ENCODE data around the gene SYNE3.

The SYNE3 gene

GRCh38 chr14:95504135-95505029 lies 12.1 kb downstream of the SYNE3 start:
- DNase-seq (ENCODE audit: low read depth), result no peak

- no peak for DNase-seq (ENCODE audit: low read depth)
These were observed 12.9 kb downstream of the SYNE3 start for GRCh38 chr14:95503365-95504134.

- no peak for DNase-seq (ENCODE audit: low read depth)
These were observed 14.0 kb downstream of the SYNE3 start for GRCh38 chr14:95502381-95502950.

DNA sequence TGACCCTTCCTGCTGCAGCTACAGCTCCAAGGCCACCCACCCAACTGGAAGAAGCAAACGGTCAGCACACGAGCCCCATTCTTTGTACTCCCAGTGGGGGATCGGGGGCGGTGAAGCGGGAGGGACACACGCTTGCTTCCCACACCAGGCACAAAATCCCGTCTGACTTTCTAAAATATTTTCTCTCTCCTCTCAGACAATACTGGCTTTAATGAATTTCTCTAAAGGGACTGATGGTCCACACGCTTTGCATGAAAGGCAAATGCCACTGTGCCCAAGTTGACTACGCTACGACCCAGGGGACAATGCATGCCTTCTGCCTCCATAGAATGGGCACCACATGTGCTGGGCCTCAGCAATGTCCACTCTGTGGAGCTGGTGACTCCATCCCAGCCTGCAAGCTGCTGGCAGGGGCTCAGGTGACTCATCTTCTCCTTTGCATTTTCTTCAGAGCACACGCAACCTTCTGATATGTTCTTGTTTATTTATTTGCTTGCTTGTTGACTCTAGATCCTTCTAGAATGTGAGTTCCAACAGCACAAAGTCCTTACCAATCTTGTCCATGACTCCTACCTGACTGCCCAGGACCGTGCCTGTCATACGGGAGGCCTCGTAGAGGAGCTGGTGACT lies 15.6 kb downstream of the SYNE3 start:
- DNase-seq (ENCODE audit: low read depth), result peak; percentile 77

- no peak for DNase-seq (ENCODE audit: low read depth)
These were observed 16.2 kb downstream of the SYNE3 start for GRCh38 chr14:95500201-95500681.

DNA sequence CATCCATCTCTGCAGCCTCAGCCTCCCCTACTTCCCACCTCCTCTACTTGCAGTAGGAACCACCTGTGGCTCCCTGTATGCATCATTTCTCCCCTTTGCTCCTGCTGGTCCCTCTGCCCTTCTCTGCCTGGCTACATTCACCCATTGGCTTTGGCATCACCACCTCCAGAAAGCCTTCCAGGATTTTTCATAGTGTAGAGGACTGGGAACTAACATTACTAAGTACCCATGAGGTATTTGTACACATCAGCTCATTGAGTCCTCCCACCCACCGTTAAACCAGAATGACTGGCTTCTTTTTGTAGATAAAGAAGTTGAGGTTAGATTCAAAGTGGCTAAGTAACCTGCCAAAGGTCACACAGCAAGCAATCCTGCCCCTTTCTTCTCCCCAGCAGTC lies 17.1 kb downstream of the SYNE3 start:
- no peak for DNase-seq (ENCODE audit: low read depth)

DNA sequence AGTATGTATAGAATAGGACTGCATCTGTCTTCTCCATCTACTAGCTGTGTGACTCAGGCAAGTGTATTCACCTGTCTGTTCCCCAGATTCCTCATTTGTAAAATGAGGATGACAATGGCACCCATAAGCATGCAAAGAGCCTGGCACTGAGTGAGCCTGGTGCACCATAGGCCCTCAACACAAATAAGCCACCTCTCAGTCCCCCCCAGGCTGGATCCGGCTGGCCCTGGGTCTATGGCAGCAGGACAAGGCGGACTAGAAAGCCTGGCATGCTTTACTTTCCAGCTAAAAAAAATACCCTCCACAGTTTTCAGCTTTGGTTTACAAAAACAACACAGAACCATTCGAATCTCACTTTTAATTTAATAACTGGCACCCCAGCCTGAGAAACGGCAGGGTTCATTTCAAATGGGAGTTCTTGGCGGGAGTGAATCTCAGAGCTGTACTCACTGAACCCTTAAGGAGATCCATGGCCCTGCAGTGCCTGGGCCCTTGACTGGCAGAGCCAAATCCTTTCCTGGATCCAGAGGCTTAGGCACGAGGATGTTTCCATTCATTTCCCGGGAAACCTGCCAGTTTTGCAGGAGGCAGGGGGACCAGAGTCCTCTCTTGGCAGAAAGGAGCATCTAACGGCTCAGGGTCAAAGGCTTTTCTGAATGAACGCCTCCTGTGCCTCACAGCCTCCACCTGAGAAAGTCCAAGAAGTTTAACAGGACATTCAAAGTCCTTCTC lies 17.7 kb downstream of the SYNE3 start:
- DNase-seq (ENCODE audit: low read depth), result no peak

DNA sequence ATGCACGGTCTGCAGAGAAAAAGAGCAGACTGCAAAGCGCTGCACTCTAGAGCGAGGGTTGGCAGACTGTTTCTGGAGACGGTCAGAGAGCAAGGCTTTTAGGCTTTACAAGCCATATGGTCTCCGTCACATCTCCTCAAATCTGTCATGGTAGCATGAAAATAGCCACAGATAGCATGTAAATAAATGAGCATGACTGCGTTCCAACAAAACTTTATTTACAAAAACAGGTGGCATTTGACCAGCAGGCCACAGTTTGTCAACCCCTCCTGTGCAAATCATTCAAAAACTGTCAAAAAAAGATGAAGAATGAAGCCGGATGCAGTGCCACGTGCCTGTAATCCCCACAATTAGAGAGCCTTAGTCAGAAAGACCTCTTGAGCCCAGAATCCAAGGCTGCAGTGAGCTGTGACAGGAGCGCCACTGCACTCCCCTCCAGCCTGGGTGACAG lies 18.9 kb downstream of the SYNE3 start:
- DNase-seq (ENCODE audit: low read depth), result no peak

DNA sequence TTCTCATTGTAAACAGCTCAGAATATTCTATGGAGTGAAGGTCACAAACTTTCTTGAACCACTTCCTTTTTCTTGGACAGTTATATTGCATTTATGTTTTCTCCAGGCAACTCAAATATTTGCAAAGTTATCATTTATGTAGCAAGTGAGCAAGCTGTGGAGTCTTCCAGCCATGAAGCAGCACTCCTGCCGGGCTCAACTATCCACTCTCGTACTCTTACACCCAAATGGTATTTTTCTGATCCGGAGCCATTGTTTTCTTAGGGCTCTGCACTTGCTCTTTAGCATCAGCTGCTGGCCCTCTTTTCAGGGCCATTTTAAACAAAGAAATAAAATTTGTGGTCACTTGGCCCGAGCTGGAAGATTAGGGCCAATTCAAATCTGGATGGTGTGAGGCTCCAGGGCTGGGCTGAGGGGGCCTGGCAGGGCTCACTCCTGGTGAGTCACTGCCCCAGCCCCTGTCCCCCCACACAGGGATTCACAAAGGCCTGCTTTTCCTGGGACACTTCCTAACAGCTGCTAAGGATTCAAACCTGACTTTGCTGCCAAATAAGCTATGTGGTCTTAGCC lies 19.7 kb downstream of the SYNE3 start:
- DNase-seq (ENCODE audit: low read depth), result no peak

DNA sequence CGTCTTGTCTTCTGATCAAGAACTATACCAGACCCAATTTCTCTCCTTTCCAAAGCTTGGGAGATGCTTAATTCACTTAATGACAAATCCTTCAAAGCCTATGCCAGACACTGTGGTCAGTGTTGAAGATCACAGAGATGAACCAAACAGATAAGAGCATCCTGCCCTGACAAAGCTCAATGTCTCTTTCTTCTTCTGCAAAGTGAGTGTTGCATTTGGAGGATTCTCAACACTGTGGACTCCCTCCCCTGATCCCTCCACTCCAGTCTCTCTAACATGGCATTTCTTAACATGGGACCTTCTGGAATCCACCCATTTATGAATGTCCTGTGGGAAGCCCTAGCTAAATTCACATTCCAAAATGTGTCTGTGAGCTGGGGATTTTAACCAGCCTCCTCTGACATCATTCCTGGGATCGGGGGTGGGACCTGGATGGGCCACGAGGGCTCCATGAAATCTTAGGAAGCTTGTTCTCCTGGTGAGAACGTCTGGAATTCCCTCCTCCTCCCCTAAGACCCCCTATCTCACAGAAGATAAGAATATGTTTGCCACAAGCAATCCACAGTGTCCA lies 20.3 kb downstream of the SYNE3 start:
- DNase-seq (ENCODE audit: low read depth), result no peak

- no peak for DNase-seq (ENCODE audit: low read depth)
These were observed 20.9 kb downstream of the SYNE3 start for GRCh38 chr14:95495538-95496025.

DNA sequence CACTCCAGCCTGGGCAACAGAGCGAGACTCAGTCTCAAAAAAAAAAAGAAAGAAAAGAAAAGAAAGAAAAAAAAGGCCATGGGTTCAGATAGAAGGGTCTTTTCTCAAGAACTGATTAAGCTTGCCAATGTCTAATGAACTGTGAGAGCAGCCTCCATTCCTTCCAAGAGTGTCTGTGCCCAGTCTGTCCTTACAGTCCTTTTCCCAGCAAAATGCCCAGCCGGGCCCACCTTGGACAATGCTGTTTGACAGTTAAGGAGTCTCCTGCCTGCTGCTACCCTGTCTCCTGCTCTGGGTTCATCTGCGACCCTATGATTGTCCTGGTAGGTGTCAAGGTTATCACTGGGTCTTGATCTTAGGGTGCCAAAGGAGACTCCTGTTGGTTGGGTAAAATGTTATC lies 21.4 kb downstream of the SYNE3 start:
- DNase-seq (ENCODE audit: low read depth), result no peak

DNA sequence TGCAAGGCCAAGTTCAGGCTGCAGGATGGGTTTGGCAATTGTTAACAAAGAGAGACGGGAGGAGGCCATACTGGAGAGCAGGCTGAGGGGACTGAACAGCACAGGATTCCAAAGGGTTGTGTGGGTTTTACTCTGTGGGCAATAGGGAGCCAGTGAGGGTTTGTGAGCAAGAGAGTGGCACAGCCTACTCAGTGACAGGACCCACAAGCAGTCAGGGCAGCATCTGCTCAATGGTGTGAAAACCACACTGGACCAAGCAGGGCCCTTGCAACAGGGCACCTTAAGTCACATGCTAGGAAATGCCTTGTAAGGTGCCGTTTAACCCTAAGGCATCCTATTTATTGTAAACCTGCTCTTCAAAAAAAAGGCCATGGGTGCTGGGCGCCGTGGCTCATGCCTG lies 22.0 kb downstream of the SYNE3 start:
- no peak for DNase-seq (ENCODE audit: low read depth)

DNA sequence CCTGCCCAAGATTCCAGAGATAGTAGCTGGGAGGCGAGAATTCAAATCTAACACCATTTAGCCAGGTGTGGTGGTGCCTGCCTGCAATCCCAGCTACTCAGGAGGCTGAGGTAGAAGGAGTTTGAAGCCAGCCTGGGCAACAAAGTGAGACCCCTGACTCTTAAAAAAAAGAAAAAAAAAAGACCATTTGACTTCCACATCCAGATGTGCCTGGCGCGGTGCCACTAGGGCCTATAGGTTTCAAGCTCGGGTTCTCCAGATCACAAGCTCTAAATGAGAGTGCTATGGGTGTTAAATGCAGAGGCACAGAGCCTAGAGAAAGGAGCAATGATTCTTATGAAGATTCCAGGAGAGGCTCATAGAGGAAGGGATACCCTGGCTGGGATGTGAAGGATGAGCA lies 22.5 kb downstream of the SYNE3 start:
- no peak for DNase-seq (ENCODE audit: low read depth)

DNA sequence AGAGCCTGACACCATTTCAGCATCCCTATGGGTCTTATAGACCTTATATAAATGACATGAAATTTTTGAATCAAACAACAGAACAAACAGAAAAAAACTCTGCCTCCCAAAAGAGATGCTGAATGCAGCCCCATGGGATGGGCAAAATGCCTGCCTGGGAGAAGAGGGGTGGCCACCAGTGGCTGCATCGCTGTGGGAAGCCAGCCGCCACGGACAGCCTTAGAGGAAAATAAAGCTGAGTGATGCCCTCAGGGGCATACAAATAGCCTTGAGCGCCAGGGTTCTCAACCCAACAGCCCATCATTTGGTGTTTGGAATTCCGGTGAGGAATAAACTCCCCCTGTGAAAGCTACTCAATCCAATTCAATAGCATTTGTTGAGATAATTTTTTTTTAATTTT lies 22.9 kb downstream of the SYNE3 start:
- no peak for DNase-seq (ENCODE audit: low read depth)

DNA sequence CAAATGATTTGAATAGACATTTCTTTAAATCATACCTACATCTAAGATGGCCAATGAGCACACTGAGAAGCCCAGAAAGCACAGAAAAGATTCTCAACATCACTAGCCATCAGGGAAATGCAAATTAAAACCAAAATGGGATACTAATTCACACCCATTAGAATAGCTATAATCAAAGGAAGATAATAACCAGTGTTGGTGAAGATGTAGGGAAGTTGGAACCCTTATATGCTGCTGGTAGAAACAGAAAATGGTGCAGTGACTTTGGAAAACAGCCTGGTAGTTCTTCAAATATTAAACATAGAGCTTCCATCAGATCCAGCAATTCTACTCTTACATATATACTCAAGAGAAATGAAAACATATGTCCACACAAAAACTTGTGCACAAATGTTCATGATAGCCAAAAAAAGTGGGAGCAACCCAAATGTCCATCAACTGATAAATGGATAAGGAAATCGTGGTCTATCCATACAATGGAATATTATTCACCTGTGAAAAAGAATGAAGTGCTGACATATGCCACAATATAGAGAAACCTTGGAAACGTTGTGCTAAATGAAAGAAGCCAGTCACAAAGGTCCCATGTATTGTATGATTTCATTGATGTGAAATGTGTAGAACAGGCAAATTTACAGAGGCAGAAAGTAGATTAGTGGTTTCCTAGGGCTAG lies 24.4 kb downstream of the SYNE3 start:
- no peak for DNase-seq (ENCODE audit: low read depth)

DNA sequence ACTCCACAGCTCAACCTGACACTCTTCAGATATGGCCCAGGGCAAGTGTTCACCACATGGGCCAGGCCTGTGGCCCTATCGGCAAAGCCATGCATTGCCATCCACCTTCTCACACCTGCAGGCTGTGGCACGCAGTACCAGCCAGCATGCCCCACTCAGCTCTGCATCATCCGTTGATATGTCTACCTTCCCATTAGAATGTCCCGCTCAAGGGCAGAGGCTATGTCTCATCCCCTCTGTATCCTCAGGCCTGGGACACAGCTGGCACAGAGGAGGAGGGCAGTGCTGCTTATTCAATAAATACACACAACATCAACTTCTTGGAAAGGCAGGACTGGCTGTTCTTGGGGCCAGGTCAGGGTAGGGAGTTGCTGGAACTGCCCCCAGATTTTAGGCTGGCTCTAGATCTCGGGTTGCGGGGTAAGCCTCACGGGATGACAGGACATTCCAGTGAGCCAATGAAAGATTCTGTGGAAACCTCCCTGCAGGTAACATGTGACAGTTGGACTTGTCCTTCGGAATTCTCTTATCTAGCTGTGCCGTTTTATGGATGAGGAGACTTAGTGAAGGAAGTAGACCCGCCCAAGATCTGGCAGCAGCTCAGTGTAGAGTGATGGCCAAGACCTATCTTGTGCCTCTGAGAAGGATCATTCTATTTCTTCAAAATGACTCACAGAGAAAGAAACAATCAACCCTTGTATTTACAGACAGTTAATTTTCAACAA lies 25.6 kb downstream of the SYNE3 start:
- no peak for DNase-seq (ENCODE audit: low read depth)

DNA sequence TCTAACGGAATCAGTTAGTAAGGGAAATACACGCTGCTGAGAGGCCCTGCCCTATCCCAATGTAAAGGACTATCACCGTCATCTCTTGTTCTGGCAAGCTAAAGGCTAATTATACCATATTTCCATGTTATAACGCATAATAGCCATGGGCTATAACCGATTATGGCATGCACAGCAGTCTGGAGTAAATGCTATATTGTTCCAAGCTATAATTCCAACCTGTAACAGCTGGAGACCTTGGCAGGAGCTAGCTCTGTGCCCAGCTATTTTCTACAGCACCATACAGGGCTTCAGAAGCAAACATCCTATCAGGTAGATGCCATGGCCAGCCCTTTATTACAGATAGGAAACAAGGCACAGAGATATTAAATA lies 26.3 kb downstream of the SYNE3 start:
- DNase-seq (ENCODE audit: low read depth), result no peak

Measured in GM04504 (cell line).